GM13977 (cell line): ENCODE results near the gene GRHPR.
A peak's percentile ranks its signal among the peaks of the same experiment; 100 is the strongest.

Experiments used
- DNase-seq: peaks from one replicate; pipeline ENCODE4 v3.0.0; 2012; ENCODE audit warnings: low spot score
- in situ Hi-C: fragments of 300-500 bp; cut with MboI; formaldehyde crosslinking; loops from one replicate; pipeline ENCODE4 v1.12.0; 2022; ENCODE audit warnings: low sequenced_read_pairs, low pct_unique_long_range_greater_than_20kb, mixed read lengths, inconsistent platforms; ENCODE audit not compliant: unreplicated experiment
- TF ChIP-seq, protein P1 (sequence below): IDR thresholded peaks from 2 replicates; pipeline ENCODE4 v1.5.1; 2012; ENCODE audit warnings: mild to moderate bottlenecking, control low read depth; ENCODE audit not compliant: insufficient read depth; ENCODE audit errors: extremely low read depth, missing control alignments

Gene GRHPR

DNA sequence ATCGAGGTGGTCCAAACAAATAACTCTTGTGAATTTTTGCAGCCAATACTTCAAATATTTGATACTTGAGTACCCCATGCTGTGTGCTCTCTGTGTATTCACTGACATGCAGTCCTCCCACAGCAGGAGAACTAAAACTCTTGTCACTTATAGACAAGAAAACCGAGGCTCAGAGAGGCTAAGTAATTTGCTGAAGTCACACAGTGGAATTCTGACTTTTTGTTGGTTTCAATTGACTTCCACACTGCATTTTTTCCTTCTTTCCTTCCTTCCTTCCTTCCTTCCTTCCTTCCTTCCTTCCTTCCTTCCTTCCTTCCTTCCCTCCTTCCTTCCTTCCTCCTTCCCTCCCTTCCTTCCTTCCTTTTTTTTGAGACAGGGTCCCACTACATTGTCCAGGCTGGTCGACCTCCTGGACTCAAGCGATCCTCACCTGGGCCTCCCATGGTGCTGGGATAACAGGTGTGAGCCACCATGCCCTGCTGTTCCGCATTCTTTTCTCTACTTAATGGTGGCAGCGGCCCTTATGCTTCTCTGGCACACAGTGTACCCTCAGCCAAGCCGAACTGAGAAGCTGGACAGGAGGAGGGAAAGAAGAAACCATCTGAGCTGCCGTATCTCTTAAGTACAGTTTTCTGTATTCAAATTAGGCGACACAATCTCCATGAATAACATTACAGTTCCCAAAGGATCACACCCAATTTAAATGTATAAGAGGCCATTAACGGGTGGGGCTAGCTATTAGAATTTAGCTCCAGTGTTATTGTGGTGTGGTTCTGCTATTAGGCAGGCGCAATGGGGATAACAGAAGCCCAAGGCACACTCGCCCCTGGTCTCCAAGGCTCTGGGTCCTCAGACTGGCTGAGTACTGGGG, 38.4 kb upstream of the GRHPR start:
- TF ChIP-seq, protein P1, sequence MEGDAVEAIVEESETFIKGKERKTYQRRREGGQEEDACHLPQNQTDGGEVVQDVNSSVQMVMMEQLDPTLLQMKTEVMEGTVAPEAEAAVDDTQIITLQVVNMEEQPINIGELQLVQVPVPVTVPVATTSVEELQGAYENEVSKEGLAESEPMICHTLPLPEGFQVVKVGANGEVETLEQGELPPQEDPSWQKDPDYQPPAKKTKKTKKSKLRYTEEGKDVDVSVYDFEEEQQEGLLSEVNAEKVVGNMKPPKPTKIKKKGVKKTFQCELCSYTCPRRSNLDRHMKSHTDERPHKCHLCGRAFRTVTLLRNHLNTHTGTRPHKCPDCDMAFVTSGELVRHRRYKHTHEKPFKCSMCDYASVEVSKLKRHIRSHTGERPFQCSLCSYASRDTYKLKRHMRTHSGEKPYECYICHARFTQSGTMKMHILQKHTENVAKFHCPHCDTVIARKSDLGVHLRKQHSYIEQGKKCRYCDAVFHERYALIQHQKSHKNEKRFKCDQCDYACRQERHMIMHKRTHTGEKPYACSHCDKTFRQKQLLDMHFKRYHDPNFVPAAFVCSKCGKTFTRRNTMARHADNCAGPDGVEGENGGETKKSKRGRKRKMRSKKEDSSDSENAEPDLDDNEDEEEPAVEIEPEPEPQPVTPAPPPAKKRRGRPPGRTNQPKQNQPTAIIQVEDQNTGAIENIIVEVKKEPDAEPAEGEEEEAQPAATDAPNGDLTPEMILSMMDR, result no peak
- in situ Hi-C loops, result no loop called here
- no peak for DNase-seq

DNA sequence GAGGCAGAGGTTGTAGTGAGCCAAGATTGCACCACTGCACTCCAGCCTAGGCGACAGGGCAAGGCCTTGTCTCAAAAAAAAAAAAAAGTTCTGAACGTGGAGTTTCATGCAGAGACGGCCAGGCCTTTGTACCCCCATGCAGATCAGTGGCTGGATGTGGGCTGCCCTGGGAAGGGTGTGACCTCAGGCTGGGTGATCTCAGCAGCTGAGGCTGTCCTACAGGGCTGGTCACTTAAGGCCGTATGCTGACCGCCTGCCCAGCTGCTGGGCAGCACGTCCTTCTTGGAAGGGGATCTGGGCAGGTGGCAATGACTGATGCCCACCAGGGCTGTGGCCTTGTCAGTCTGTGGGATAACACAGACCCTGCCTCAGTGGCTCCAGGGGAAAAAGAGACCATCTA, 37.2 kb upstream of the GRHPR start:
- DNase-seq, result no peak
- in situ Hi-C loops, result no loop called here
- TF ChIP-seq, protein P1, result no peak

DNA sequence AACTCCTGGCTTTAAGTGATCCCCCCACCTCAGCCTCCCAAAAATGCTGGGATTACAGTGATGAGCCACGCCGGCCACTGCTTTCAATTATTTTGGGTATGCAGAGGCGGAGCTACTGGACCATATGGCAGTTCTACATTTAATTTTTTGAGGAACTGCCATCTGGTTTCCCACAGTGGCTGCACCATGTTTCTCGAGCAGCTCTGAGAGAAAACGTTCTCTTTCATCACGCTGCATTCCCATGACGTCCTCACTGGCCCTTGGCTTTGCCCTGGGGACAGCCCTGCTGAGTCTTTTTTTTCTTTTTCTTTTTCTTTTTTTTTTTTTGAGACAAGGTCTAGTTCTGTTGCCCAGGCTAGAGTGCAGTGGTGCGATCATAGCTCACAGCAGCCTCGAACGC, 35.5 kb upstream of the GRHPR start:
- in situ Hi-C loops, result no loop called here

DNA sequence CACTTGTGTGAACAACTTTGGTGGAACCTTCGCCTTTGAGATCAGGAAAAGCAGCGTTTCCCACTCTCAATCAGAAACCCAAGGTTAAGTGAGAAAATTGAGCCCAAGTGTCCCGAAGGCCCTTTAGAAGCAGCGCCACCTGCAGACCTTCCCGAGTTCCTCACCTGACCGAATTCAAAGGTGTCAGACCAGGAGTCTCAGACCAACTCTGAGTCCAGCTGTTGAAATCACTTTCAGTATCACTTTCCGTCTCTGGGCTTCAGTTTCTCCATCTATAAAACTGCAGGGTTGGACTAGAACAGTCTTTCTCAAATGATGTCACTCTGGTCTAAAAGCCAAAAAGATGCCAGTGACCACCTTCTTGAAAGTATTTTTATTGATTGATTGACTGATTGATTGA, 31.7 kb upstream of the GRHPR start:
- in situ Hi-C loops, result no loop called here
- DNase-seq, result peak; percentile 75

More for the DNA sequence above, 35.5 kb upstream of the GRHPR start:
- DNase-seq, result no peak
- TF ChIP-seq, protein P1, result no peak

DNA sequence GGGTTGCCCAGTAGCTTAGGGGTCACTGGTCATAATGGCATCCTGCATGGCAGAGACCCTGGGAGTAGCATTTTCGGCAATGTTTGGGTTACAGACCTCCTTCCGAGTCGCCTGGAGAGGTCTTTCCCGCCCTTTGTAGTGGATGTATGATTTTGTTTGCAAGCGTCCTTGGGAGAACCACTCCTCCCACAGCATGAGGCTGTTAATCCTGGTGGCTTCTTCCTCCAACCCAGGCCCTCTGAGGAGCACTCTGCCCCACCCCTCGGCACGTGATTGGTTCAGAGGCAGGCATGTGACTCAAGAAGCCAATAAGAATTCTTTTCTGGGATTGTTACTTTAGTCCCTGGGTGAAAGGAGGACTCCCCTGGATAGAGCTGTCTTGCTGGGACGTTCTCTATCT, 30.2 kb upstream of the GRHPR start:
- DNase-seq, result no peak
- TF ChIP-seq, protein P1, result no peak
- in situ Hi-C loops, result no loop called here

More for the DNA sequence above, 31.7 kb upstream of the GRHPR start:
- TF ChIP-seq, protein P1, result peak; percentile 78

DNA sequence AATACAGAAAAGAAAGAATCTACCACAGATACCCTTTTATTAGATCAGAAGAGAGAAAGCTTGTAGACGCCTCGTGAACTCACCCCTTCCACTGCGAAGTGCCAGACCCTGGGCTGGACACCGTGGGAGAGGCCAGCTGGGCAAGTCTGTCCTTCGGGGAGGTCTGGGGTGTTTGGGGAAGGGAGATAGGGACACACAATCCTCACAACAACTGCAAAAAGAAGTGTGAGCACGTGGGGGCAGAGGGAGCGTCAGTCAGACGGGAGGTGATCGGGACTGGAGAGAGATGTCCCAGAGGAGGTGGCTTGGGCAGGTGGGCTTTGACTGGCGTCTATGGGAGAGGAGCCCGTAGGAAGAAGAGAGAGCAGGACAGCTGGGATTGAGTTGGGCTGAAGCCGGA, 27.3 kb upstream of the GRHPR start:
- in situ Hi-C loops, result no loop called here

More for the DNA sequence above, 27.3 kb upstream of the GRHPR start:
- TF ChIP-seq, protein P1, result no peak
- no peak for DNase-seq
